K562 (cell line): Measurements from ENCODE around the gene LRRC3. TPM values are rescaled to one million over a fixed set of nuclear protein-coding genes. Genes with fewer than 3 reads are reported as not detected.

ENCODE experiments used
- CTCFL ChIP-seq: IDR thresholded peaks from 2 replicates; pipeline ENCODE4 v1.6.1; 2011; ENCODE audit warnings: borderline replicate concordance, low read depth, mild to moderate bottlenecking, moderate library complexity, low read length; ENCODE audit not compliant: insufficient read depth, poor library complexity, severe bottlenecking
- DLX4 ChIP-seq: fragments of 250-450 bp; sonication (Bioruptor Pico); IDR thresholded peaks from 2 replicates; pipeline ENCODE4 v1.6.1; 2021; ENCODE audit warnings: mild to moderate bottlenecking
- ETV1 ChIP-seq: fragments of 450-650 bp; conservative IDR thresholded peaks from 2 replicates; pipeline ENCODE4 v1.6.1; 2016; ENCODE audit warnings: missing genetic modification characterization, control low read depth, low read depth, missing compliant biosample characterization
- KDM4B ChIP-seq, 2 experiments: fragments of 450-650 bp in 1 of 2; sonication (generic) in 1 of 2; IDR thresholded peaks; 2 replicates each; pipeline ENCODE4 v1.6.1; 2016 to 2017; ENCODE audit warnings: borderline replicate concordance in 2 of 2, antibody characterized with exemption in 1 of 2, low read depth in 1 of 2, mild to moderate bottlenecking in 1 of 2
- POLR2AphosphoS5 ChIP-seq: IDR thresholded peaks from 2 replicates; pipeline ENCODE4 v1.6.1; 2011; ENCODE audit warnings: mild to moderate bottlenecking, low read depth, low read length, moderate library complexity; ENCODE audit not compliant: control insufficient read depth, insufficient read depth
- RAD21 ChIP-seq, 2 experiments: fragments of 250-450 bp in 1 of 2; fragments of 450-650 bp in 1 of 2; sonication (Bioruptor Pico) in 1 of 2; formaldehyde crosslinking in 1 of 2; IDR thresholded peaks in 1 of 2; conservative IDR thresholded peaks in 1 of 2; 2 replicates each; pipeline versions ENCODE4 v1.4.0 to v1.8.0; 2020 to 2022; ENCODE audit warnings: mild to moderate bottlenecking in 2 of 2, moderate library complexity in 1 of 2
- RHOXF2B ChIP-seq: fragments of 250-450 bp; sonication (Bioruptor Pico); conservative IDR thresholded peaks from 2 replicates; pipeline ENCODE4 v1.5.1; 2021
- SMC3 ChIP-seq: conservative IDR thresholded peaks from 2 replicates; pipeline ENCODE4 v1.6.1; 2011; ENCODE audit warnings: low read depth, low read length, improper control_type of control experiment; ENCODE audit not compliant: insufficient read depth
- ZFP36 ChIP-seq: fragments of 150-350 bp; IDR thresholded peaks from 2 replicates; pipeline ENCODE4 v1.6.1; 2018; ENCODE audit warnings: low read length, low read depth; ENCODE audit not compliant: partially characterized antibody
- ZKSCAN1 ChIP-seq: fragments of 150-350 bp; IDR thresholded peaks from 2 replicates; pipeline ENCODE4 v1.6.1; 2016; ENCODE audit warnings: low read depth, low read length
- ZNF175 ChIP-seq: fragments of 200-800 bp; sonication (Bioruptor generic); IDR thresholded peaks from 2 replicates; pipeline ENCODE4 v1.6.1; 2016; ENCODE audit warnings: low read depth, mild to moderate bottlenecking, missing genetic modification characterization, missing compliant biosample characterization
- ZNF277 ChIP-seq: fragments of 250-450 bp; sonication (Bioruptor Pico); IDR thresholded peaks from 2 replicates; pipeline ENCODE4 v1.8.0; 2022; ENCODE audit warnings: inconsistent platforms, mild to moderate bottlenecking, moderate library complexity, borderline replicate concordance
- ZNF699 ChIP-seq: fragments of 250-450 bp; sonication (Bioruptor Pico); IDR thresholded peaks from 2 replicates; pipeline ENCODE4 v1.8.0; 2021; ENCODE audit warnings: mild to moderate bottlenecking, moderate library complexity; ENCODE audit not compliant: insufficient replicate concordance
- ZNF717 ChIP-seq: fragments of 250-450 bp; sonication (Bioruptor Pico); IDR thresholded peaks from 2 replicates; pipeline ENCODE4 v1.5.0; 2021
- ZNF764 ChIP-seq: fragments of 250-450 bp; sonication (Bioruptor Pico); IDR thresholded peaks from 2 replicates; pipeline ENCODE4 v1.4.0; 2020; ENCODE audit warnings: low read depth, mild to moderate bottlenecking, moderate library complexity
- polyA plus RNA-seq, 8 experiments: library from polyadenylated mRNA; depleted of rRNA in 4 of 8; stranded (reverse) in 5 of 8; unstranded in 3 of 8; fragments of >200 nt; fragmentation: Nextera tagmentation in 2 of 8; fragmentation: Illumina TruSeq in 1 of 8; extraction: Ambion mirVana in 2 of 8; extraction: Trizol in 1 of 8; gene quantifications; 2 replicates each; pipeline versions ENCODE4 v1.2.1 to v1.2.3, GENCODE V29; 2011 to 2014; ENCODE audit warnings: inconsistent platforms in 1 of 8, missing spikeins in 1 of 8
- total RNA-seq, 7 experiments: library from RNA; depleted of rRNA in 6 of 7; stranded (reverse); fragments of >200 nt in 6 of 7; fragmentation: Illumina TruSeq in 2 of 7; extraction: Trizol in 2 of 7; gene quantifications; 2 replicates each; pipeline versions ENCODE4 v1.2.1 to v1.2.3, GENCODE V29; 2011 to 2021; ENCODE audit warnings: low replicate concordance in 1 of 7

The LRRC3 gene
- total and polyA plus RNA-seq, 9 of the 15 experiments (the other 6 are each of a cell fraction or from before 2014, with no cell fraction given): 0.04 TPM; not detected in 7

- peak; percentile 64 for TF ChIP-seq CTCFL
- no peak for TF ChIP-seq RHOXF2B (CRISPR knock-in tag)
- TF ChIP-seq ZFP36: no peak
- peak; percentile 85; the same call in 1 of the 2 replicates for TF ChIP-seq ZNF764 (CRISPR knock-in tag)
- no peak for TF ChIP-seq ZNF699
- no peak for TF ChIP-seq ZNF717 (CRISPR knock-in tag)
- no peak for TF ChIP-seq POLR2AphosphoS5
- TF ChIP-seq ZKSCAN1: no peak
- TF ChIP-seq KDM4B (IDR thresholded peaks at IDR 0.05; ENCODE audit: borderline replicate concordance in 2 of 2, low read depth in 1 of 2): no peak
- TF ChIP-seq RAD21 (CRISPR knock-in tag; conservative IDR thresholded peaks at IDR 0.05 in 1 of 2, IDR thresholded peaks at IDR 0.05 in 1 of 2): peak in 1 of 2 experiments; percentile 60; a peak in 2 of 4 replicates
- TF ChIP-seq ZNF277 (CRISPR knock-in tag): no peak
- TF ChIP-seq SMC3: peak; percentile 41
- TF ChIP-seq ETV1 (tag): no peak
- TF ChIP-seq ZNF175: no peak
- no peak for TF ChIP-seq DLX4 (CRISPR knock-in tag)
These were observed 32.5 kb downstream of the LRRC3 start (continued) for GRCh38 chr21:44487831-44488230.
